SK-N-SH (cell line): ENCODE measurements around the gene SLC1A3.

Experiments used
- FOXM1 ChIP-seq: IDR thresholded peaks from 2 replicates; pipeline ENCODE4 v1.4.0; 2012; ENCODE audit warnings: low read depth, mild to moderate bottlenecking
- RAD21 ChIP-seq: IDR thresholded peaks from 2 replicates; pipeline ENCODE4 v1.6.1; 2012; ENCODE audit warnings: mild to moderate bottlenecking, low read length
- RCOR1 ChIP-seq: fragments of 150-350 bp; IDR thresholded peaks from 2 replicates; pipeline ENCODE4 v1.6.1; 2017; ENCODE audit warnings: antibody characterized with exemption, low read length
- SIN3A ChIP-seq: IDR thresholded peaks from 2 replicates; pipeline ENCODE4 v1.6.1; 2012; ENCODE audit warnings: low read depth, mild to moderate bottlenecking, low read length, moderate library complexity, borderline replicate concordance
- SMC3 ChIP-seq: IDR thresholded peaks from 2 replicates; pipeline ENCODE4 v1.6.1; 2012; ENCODE audit warnings: low read depth, low read length, improper control_type of control experiment
- TAF1 ChIP-seq: IDR thresholded peaks from 2 replicates; pipeline ENCODE4 v1.6.1; 2012; ENCODE audit warnings: low read depth, mild to moderate bottlenecking, low read length, moderate library complexity, borderline replicate concordance
- TF ChIP-seq, protein P1 (sequence below): fragments of 200-600 bp; sonication (generic); IDR thresholded peaks from 2 replicates; pipeline ENCODE4 v1.6.1; 2017; ENCODE audit warnings: antibody characterized with exemption, mild to moderate bottlenecking, moderate library complexity
- TF ChIP-seq, protein P2 (sequence below): IDR thresholded peaks from 2 replicates; pipeline ENCODE4; 2012

DNA sequence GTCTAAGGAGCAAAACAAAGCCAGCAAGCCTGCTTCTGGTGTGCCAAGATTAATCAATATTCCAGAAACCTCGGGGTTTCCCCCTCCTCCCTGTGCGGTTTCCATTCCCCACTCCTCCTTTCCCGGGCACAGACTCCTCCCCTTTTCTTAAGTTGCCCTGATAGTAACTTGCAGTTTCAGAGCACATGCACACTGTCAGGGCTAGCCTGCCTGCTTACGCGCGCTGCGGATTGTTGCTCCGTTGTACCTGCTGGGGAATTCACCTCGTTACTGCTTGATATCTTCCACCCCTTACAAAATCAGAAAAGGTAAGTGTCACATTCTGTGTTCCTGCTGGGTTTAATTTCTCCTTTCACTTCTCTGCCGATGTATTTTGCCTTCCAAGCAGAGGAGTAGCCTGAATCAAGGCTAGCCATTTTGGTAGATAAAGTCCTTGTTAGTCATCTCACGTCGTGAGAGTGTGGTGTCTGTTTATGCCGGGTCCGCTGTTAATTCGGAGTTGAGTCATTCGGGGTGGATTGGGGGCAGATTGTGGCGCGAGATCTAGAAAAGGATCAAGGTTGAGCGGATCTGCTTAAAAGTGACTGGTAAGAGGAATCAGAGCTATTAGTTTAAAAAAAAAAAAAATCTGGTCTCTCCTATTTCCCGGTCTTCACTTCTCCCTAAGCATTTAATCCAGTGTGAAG is at the start of gene SLC1A3:
- TF ChIP-seq FOXM1 (no peak), TAF1 (no peak), SMC3 (no peak), RCOR1 (no peak), RAD21 (no peak), SIN3A (no peak)
- TF ChIP-seq, protein P1, sequence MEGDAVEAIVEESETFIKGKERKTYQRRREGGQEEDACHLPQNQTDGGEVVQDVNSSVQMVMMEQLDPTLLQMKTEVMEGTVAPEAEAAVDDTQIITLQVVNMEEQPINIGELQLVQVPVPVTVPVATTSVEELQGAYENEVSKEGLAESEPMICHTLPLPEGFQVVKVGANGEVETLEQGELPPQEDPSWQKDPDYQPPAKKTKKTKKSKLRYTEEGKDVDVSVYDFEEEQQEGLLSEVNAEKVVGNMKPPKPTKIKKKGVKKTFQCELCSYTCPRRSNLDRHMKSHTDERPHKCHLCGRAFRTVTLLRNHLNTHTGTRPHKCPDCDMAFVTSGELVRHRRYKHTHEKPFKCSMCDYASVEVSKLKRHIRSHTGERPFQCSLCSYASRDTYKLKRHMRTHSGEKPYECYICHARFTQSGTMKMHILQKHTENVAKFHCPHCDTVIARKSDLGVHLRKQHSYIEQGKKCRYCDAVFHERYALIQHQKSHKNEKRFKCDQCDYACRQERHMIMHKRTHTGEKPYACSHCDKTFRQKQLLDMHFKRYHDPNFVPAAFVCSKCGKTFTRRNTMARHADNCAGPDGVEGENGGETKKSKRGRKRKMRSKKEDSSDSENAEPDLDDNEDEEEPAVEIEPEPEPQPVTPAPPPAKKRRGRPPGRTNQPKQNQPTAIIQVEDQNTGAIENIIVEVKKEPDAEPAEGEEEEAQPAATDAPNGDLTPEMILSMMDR, result no peak
- TF ChIP-seq, protein P2, sequence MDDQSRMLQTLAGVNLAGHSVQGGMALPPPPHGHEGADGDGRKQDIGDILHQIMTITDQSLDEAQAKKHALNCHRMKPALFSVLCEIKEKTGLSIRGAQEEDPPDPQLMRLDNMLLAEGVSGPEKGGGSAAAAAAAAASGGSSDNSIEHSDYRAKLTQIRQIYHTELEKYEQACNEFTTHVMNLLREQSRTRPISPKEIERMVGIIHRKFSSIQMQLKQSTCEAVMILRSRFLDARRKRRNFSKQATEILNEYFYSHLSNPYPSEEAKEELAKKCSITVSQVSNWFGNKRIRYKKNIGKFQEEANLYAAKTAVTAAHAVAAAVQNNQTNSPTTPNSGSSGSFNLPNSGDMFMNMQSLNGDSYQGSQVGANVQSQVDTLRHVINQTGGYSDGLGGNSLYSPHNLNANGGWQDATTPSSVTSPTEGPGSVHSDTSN, result no peak
